Pancreas (tissue), 10 donors: ENCODE data around the gene SHMT1. TPM values are rescaled to one million over a fixed set of nuclear protein-coding genes. Genes with fewer than 3 reads are reported as not detected.
"Not testable (repeated sequence)": the region's sequence is repeated elsewhere in the genome, so short reads cannot be mapped to it uniquely, and the experiment has no call there.

ENCODE experiments used
- ATAC-seq, 4 donors: fragments of 200-7000 bp; cut with Tn5 transposase; one replicate each; pipeline versions ENCODE4 v1.8.0 to v1.9.1; 2020; ENCODE audit warnings: mild to moderate bottlenecking in 4 of 4, moderate library complexity in 4 of 4
- DNase-seq, 6 donors: peaks; one replicate each; pipeline ENCODE4 v3.0.0-alpha.2; 2020
- FAIRE-seq: peaks from 2 replicates; lab custom pipeline; 2012; peaks lifted over from hg19 to GRCh38; lab: Jason Lieb, UNC
- H3K27ac ChIP-seq, 4 donors: fragments of 200-600 bp; sonication (generic); 1 replicate in 3 of 4; 2 replicates in 1 of 4; pipeline versions ENCODE4 v1.5.0 to v1.8.0; 2020
- H3K27me3 ChIP-seq, 4 donors: fragments of 200-600 bp; one replicate each; pipeline ENCODE4 v1.8.0; 2021
- H3K36me3 ChIP-seq, 3 donors: fragments of 200-600 bp; sonication (generic) in 1 of 3; one replicate each; pipeline versions ENCODE4 v1.5.0 to v1.8.0; 2020 to 2021
- H3K4me1 ChIP-seq, 3 donors: fragments of 200-600 bp; one replicate each; pipeline ENCODE4 v1.8.0; 2021
- H3K4me3 ChIP-seq, 4 donors: fragments of 200-600 bp; sonication (generic) in 2 of 4; one replicate each; pipeline versions ENCODE4 v1.5.0 to v1.8.0; 2020 to 2021
- H3K9me3 ChIP-seq, 4 donors: fragments of 200-600 bp; one replicate each; pipeline ENCODE4 v1.8.0; 2021
- WGBS, 2 donors: extraction: QIAGEN DNeasy Blood & Tissue Kit; methylation state at CpG; one replicate each; pipeline ENCODE4 v1.1.7; 2013; 5-methylcytosine and 5-hydroxymethylcytosine counted together
- intact Hi-C, 3 donors: fragments of 100-400 bp; cut with DNase I; formaldehyde crosslinking; loops; one replicate each; pipeline versions ENCODE4 v1.11.1 to v1.14.2; 2022
- polyA plus RNA-seq, 2 donors: library from polyadenylated mRNA; stranded (reverse); fragments of 200-250 nt; gene quantifications; one replicate each; pipeline ENCODE4 v1.2.3, GENCODE V29; 2013
- total RNA-seq, 6 donors: library from RNA; stranded (reverse); fragmentation: NEBNext Ultra II Directional in 4 of 6; extraction: Animal tissue kit (Norgen Biotek cat#: 25700) in 4 of 6; gene quantifications; one replicate each; pipeline versions ENCODE4 v1.2.1 to v1.2.4, GENCODE V29; 2021 to 2023
- TF ChIP-seq, protein P1 (sequence below), 4 donors: fragments of 200-600 bp; sonication (generic) in 3 of 4; IDR thresholded peaks; one replicate each; pipeline versions ENCODE4 v1.5.0 to v1.8.0; 2021; ENCODE audit warnings: antibody characterized with exemption in 4 of 4
- donor health status: healthy with polysubstance abuse.
- donor health status: DM: no; HTN: no; CAD: no; lungs with moderate emphysema.
- donor health status: DM: no; HTN: no; CAD: no.
- donor health status: control.
- donor health status: control.
- donor health status: Bipolar disorder and iron deficiency.
- donor health status: DM: yes; HTN: yes; CAD: no.
- donor health status: DM: no; HTN: no; CAD: no.
- donor health status: DM: no; HTN: no; CAD: no.
- donor health status: DM: yes; HTN: yes; CAD: no.

Gene SHMT1
- total and polyA plus RNA-seq, 8 donors: 5.8 to 14.3 (median 11.2) TPM

DNA sequence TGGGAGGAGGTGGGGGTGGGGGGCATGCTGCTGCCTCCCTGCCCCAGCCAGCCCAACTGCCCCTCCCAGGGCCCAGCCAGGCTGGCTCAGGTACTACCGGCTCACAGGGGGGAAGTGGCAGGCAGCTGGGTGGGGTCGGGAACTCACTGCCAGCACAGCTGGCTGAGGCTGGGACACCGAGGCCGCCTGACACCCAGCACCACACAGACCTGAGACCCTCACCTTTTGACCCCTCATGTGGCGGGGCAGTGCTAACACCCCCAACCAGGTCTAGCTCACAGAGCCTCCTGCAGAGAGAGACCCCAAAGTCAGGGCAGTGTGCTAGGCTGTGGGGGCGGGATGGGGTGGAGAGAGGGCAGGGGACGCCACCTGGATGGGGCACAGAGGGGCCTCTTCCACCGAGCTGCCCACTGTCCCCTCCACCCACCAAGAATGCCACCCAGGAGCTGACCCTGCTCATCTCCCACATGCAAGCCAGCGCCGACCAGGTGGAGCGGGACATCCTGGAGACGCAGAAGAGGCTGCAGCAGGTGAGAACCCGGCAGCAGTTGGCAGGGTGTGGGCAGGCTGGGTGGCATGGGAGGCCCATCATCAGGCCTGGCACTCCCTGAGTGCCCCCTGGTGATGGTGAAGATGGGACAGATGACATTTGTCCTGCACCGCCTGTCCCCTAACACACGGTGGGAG, 17.3 kb upstream of the SHMT1 start:
- intact Hi-C loops: no loop called here
- WGBS, 2 donors: 60% methylated on average over 15 of the region's 15 CpGs
- FAIRE-seq: no peak

DNA sequence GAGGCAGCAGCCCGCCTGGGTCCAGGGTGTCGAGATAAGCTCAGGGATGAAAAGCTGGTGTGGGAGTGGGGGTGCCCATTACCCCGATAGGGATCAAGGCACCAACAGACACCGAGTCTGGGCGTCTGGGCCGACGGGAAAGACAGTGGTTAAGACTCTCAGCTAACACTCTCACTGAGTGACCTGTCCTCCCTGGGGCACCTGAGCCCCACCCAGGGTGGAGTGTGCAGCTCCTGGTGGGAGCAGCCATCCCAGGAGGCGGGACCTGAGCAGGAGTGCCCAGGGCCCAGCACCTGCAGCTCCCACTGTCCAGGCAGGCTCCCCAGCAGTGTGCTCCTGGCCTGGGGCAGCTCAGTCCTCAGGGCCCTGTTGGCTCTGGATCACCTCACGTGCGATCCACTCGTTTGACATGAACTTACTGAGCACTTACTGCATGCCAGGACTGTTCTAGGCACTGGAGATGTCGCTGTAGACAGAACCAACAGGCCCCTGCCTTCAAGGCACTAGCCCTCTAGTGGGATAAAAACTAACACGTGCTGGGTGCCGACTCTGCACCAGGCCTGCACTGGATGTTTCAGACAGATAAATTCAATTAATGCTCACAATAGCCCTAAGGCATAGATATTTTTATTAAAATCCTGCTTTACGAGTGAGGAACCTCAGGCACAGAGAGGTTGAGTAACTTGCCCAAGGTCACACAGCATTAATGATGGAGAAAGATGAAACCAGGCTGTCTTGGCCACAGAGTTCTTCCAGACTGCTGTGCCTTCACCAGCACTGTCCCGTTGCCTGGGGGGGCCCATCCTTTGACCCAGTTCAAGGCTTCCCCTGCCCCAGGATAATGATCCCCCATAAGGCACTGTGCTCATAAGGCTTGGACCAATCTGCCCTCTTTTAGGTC, 16.1 kb upstream of the SHMT1 start:
- TF ChIP-seq, protein P1, sequence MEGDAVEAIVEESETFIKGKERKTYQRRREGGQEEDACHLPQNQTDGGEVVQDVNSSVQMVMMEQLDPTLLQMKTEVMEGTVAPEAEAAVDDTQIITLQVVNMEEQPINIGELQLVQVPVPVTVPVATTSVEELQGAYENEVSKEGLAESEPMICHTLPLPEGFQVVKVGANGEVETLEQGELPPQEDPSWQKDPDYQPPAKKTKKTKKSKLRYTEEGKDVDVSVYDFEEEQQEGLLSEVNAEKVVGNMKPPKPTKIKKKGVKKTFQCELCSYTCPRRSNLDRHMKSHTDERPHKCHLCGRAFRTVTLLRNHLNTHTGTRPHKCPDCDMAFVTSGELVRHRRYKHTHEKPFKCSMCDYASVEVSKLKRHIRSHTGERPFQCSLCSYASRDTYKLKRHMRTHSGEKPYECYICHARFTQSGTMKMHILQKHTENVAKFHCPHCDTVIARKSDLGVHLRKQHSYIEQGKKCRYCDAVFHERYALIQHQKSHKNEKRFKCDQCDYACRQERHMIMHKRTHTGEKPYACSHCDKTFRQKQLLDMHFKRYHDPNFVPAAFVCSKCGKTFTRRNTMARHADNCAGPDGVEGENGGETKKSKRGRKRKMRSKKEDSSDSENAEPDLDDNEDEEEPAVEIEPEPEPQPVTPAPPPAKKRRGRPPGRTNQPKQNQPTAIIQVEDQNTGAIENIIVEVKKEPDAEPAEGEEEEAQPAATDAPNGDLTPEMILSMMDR (IDR thresholded peaks at IDR 0.05): no peak
- FAIRE-seq (no peak), DNase-seq (no peak), ATAC-seq (no peak)
- H3K27me3 ChIP-seq: no peaks in the 10 kb centered on the region
- no peak overlapping the region for H3K27ac ChIP-seq
- no peaks in the 10 kb centered on the region for H3K4me1 ChIP-seq
- WGBS, 2 donors: 65 to 76% methylated on average over 16 of the region's 16 CpGs
- H3K4me3 ChIP-seq: no peak overlapping the region
- intact Hi-C loops: no loop called here
- H3K9me3 ChIP-seq: no peaks in the 10 kb centered on the region
- no peaks in the 10 kb centered on the region for H3K36me3 ChIP-seq

More for the DNA sequence above, 17.3 kb upstream of the SHMT1 start:
- no peaks in the 10 kb centered on the region for H3K4me1 ChIP-seq
- ATAC-seq (no peak), DNase-seq (no peak)
- TF ChIP-seq, protein P1 (IDR thresholded peaks at IDR 0.05): no peak
- H3K4me3 ChIP-seq: no peak overlapping the region
- H3K27ac ChIP-seq: no peak overlapping the region
- H3K9me3 ChIP-seq: no peaks in the 10 kb centered on the region
- H3K27me3 ChIP-seq: no peaks in the 10 kb centered on the region
- no peaks in the 10 kb centered on the region for H3K36me3 ChIP-seq

DNA sequence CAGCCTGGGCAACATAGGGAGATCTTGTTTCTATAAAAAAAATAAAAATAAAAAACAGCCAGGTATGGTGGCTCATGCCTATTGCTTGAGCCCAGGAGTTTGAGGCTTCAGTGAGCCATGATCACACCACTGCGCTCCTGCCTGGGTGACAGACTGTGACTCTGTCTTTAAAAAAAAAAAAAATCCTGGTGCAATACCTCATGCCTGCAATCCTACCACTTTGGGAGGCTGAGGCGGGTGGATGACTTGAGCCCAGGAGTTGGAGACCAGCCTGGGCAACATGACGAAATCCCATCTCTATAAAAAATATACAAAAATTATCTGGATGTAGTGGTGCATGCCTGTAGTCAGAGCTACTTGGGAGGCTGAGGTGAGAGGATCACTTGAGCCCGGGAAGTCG, 15.3 kb upstream of the SHMT1 start:
- H3K4me3 ChIP-seq, H3K4me1 ChIP-seq, H3K27ac ChIP-seq, FAIRE-seq, H3K27me3 ChIP-seq, H3K9me3 ChIP-seq, H3K36me3 ChIP-seq, ATAC-seq, DNase-seq, intact Hi-C loops: not testable (repeated sequence)
- 83 to 87% methylated on average over 5 of the region's 5 CpGs for WGBS, 2 donors

DNA sequence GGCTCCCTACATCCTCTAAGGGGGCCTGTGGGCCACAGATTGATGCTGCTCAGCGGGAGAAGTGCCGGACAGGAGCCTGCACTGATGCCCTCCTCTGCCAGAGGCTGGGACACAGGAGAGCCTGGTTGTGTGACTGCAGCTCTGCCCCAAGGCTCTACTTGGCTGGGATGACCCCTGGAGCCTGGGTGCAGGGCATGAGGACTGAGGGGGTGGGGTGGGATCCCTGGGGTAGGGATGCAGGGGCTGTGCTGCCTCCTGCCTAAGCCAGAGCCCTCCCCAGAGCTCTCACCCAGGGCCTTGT, 14.8 kb upstream of the SHMT1 start:
- ATAC-seq: no peak
- TF ChIP-seq, protein P1 (IDR thresholded peaks at IDR 0.05): no peak

DNA sequence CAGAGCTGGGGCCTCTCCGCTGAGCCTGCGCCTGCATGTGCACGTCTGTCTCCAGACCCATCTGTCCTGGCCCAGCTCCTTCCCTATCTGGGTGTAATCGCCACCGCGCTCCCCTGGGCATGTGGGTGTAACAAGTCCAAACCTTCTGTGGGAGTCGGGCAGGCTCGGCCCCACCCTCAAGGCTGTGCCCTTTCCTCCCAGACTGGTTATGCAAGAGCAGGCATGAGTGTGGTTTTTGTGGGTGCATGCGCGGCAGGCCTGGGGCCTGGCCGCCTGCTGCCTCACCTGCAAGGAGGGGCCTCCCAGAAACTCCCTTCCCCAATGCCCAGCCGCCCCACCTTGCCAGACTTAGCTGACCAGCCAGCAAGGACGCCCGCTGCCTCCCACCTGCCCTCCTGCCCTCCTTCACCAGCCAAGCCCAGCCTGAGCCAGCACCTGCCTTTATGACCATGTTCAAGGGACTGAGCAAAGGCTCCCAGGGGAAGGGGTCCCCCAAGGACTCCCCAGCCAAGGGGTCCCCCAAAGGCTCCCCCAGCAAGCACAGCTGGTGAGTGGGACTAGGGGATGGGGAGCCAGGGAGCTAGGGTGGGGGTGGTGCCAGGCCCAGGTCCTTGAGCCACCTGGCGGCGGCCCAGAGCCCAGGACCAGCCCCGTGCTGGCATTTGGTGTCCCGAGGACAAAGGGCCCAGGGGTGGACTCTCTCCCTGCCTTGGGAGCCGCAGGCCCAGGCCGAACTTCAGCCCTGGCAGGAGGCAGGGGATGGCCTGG, 14.3 kb upstream of the SHMT1 start, which contains the start of gene EVPLL:
Gene EVPLL (plus strand): TSS at position 342 of the 768 bp plus-strand sequence. CDS start 3,160 bp downstream, outside the sequence.
- 65 to 79% methylated on average over 18 to 20 of the region's 20 CpGs for WGBS, 2 donors
- Histone ChIP-seq H3K4me3 (no peak within 1 kb of the TSS), H3K27ac (no peak within 1 kb of the TSS), H3K9me3 (no peaks in the 10 kb centered on the region), H3K27me3 (no peaks in the 10 kb centered on the region), H3K4me1 (no peaks in the 10 kb centered on the region), H3K36me3 (no peaks in the 10 kb centered on the region)
- ATAC-seq (peak in 3 of 4 donors; percentile 59 to 75 (median 64)), FAIRE-seq (no peak), DNase-seq (no peak)
- intact Hi-C loops: no loop called here
- TF ChIP-seq, protein P1 (IDR thresholded peaks at IDR 0.05): no peak

More for the DNA sequence above, 14.8 kb upstream of the SHMT1 start:
- Histone ChIP-seq H3K4me3 (no peak overlapping the region), H3K9me3 (no peaks in the 10 kb centered on the region), H3K36me3 (no peaks in the 10 kb centered on the region), H3K27ac (no peak overlapping the region), H3K27me3 (no peaks in the 10 kb centered on the region), H3K4me1 (no peaks in the 10 kb centered on the region)
- WGBS, 2 donors: 96 to 100% methylated on average over 2 of the region's 2 CpGs
- FAIRE-seq (no peak), DNase-seq (no peak)
- intact Hi-C loops: no loop called here
